Measurements from ENCODE around the gene DUSP15. TPM values are rescaled to one million over a fixed set of nuclear protein-coding genes. Genes with fewer than 3 reads are reported as not detected.

Gene DUSP15
- total RNA-seq, 4 donors from 2014 or later, result 0.49 to 1.2 TPM; not detected in 2

- TF ChIP-seq CTCF (IDR thresholded peaks at IDR 0.05; ENCODE audit: low read depth), result no peak
Observed at GRCh38 chr20:31881945-31882344, 11.6 kb upstream of the DUSP15 start.

GRCh38 chr20:31879143-31879987 lies 9.0 kb upstream of the DUSP15 start:
- no peak for TF ChIP-seq CTCF (IDR thresholded peaks at IDR 0.05; ENCODE audit: low read depth)

- no peak for TF ChIP-seq CTCF (IDR thresholded peaks at IDR 0.05; ENCODE audit: low read depth)
Observed at GRCh38 chr20:31877684-31878083, 7.4 kb upstream of the DUSP15 start.

GRCh38 chr20:31875671-31876070 lies 5.3 kb upstream of the DUSP15 start:
- TF ChIP-seq CTCF (IDR thresholded peaks at IDR 0.05; ENCODE audit: low read depth), result no peak

GRCh38 chr20:31872406-31872805 lies 2.1 kb upstream of the DUSP15 start:
- no peak for TF ChIP-seq CTCF (IDR thresholded peaks at IDR 0.05; ENCODE audit: low read depth)

- no peak for TF ChIP-seq CTCF (IDR thresholded peaks at IDR 0.05; ENCODE audit: low read depth)
Observed at GRCh38 chr20:31871618-31871954, 1.3 kb upstream of the DUSP15 start.

GRCh38 chr20:31870726-31871617 lies 645 bp upstream of the DUSP15 start:
- TF ChIP-seq CTCF (IDR thresholded peaks at IDR 0.05; ENCODE audit: low read depth), result no peak
